ENCODE measurements around the gene ARHGAP28.

ARHGAP28 gene

DNA sequence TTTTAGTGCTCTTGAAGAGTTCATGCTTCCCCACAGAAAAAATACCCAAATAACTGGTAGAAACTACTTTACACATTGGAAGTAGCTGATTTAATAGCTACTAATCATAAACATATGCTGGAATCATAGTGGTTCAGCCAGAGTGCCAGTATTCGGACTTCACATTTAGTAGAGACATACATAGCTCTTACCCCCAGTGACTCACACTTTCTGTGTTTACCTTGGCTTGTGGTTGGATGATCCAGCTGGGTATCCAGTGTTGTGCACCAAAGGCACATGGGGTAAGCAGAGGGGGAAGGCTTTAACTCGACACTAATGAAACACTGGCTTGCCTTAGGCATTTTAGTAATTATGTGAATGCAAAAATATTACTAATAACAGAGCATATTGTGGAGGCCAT is 18.1 kb downstream of the ARHGAP28 start:
- POLR2A ChIA-PET, result no interaction called here
- CTCF ChIA-PET, result no interaction called here
- DNase-seq (ENCODE audit: extremely low spot score), result no peak
- TF ChIP-seq, protein P1, sequence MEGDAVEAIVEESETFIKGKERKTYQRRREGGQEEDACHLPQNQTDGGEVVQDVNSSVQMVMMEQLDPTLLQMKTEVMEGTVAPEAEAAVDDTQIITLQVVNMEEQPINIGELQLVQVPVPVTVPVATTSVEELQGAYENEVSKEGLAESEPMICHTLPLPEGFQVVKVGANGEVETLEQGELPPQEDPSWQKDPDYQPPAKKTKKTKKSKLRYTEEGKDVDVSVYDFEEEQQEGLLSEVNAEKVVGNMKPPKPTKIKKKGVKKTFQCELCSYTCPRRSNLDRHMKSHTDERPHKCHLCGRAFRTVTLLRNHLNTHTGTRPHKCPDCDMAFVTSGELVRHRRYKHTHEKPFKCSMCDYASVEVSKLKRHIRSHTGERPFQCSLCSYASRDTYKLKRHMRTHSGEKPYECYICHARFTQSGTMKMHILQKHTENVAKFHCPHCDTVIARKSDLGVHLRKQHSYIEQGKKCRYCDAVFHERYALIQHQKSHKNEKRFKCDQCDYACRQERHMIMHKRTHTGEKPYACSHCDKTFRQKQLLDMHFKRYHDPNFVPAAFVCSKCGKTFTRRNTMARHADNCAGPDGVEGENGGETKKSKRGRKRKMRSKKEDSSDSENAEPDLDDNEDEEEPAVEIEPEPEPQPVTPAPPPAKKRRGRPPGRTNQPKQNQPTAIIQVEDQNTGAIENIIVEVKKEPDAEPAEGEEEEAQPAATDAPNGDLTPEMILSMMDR (IDR thresholded peaks at IDR 0.05; ENCODE audit: control extremely low read depth, extremely low read depth, low read depth, missing control alignments), result no peak

DNA sequence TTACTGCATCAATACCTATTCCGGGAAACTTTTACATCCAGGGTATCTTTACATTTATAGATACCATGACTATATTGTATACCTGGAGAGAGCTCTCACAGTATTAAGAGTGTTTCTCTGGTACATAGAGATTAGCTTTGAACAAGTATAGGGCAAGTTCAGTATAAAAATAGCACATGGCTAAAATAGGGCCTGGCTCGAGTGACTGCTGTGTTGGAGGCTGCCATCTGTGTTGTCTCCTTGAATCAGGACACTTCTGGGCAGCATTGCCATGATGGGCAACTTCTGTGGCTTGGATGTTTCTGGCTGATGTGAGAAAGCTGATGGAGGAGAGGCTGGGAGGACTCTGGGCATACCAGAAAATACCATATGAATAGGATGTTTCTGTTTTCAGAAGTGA is 18.7 kb downstream of the ARHGAP28 start:
- TF ChIP-seq, protein P1 (IDR thresholded peaks at IDR 0.05; ENCODE audit: control extremely low read depth, extremely low read depth, low read depth, missing control alignments), result no peak
- DNase-seq (ENCODE audit: extremely low spot score), result no peak
- POLR2A ChIA-PET, result no interaction called here
- CTCF ChIA-PET, result no interaction called here

DNA sequence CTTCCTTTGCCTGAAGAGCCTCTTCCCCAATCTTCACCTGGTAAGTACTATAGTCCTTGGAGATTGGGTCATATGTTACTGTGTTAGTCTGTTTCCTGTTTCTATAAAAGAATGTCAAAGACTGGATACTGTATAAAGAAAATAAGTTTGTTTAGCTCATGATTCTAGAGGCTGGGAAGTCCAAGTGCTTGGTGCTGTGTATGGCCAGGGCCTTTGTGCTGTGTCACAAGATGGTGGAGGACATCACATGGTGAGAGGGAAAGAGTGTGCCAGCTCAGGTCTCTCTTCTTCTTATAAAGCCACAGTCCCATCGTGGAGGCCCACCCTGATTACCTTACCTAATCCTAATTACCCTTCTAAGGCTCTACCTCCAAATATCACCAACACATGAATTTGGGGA is 20.9 kb downstream of the ARHGAP28 start:
- CTCF ChIA-PET, result interaction anchor here (1.0 kb wide), 1 partner anchor 69 kb away, joined by 3 read pairs; no protein-coding TSS in a partner anchor
- DNase-seq (ENCODE audit: extremely low spot score), result no peak
- TF ChIP-seq, protein P1 (IDR thresholded peaks at IDR 0.05; ENCODE audit: control extremely low read depth, extremely low read depth, low read depth, missing control alignments), result no peak
- POLR2A ChIA-PET, result no interaction called here

DNA sequence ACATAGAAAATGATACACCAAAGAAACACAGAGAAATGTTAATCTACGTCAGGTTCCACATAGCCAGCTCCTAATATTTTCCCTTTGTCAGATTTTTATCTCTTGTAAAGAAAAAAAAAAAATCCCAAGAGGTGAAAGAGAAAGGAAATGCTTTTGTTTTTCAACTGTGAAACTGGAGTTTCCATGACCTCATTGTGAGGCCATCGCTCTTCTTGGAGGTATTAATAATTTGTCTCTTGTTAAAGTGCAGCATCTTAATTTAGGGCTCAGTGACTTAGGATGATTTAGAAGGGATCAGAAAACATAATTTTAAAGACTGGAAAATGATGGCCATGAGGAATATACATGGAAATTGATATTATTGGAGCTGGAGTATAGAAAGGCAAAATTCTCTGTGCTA is 21.7 kb downstream of the ARHGAP28 start:
- CTCF ChIA-PET, result no interaction called here
- POLR2A ChIA-PET, result no interaction called here
- TF ChIP-seq, protein P1 (IDR thresholded peaks at IDR 0.05; ENCODE audit: control extremely low read depth, extremely low read depth, low read depth, missing control alignments), result no peak
- DNase-seq (ENCODE audit: extremely low spot score), result no peak

DNA sequence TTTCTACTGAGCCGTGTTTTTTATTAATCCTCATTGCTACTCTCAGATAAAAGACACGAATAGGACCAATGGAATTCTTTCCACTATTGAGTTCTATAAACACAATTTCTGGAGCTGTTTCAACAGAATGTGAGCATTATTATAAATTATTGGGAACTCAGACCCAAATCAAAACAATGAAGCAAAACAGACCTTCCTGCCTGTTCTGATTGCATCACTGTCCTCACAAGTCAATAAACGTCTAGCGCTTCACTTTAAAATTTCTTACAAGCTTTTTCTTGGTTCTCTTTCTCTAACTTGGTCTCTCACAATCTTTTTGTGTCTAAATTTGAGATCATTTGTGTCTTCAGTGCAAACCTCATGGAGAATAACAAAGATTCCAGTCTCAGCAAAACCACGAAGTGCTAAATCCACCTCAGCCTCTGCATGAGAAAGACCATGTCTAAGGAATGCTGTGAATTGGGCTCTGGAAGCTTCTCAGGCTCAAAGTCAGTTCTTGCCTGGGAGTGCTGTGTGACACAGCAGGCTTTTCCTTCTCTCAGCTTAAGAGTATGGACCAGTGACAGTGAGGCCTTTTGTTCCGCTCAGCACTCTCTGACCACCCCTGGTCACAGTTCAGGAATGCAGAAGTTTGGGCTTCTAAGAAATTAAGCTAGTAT is 22.8 kb downstream of the ARHGAP28 start:
- no peak for DNase-seq (ENCODE audit: extremely low spot score)
- TF ChIP-seq, protein P1 (IDR thresholded peaks at IDR 0.05; ENCODE audit: control extremely low read depth, extremely low read depth, low read depth, missing control alignments), result no peak
- CTCF ChIA-PET, result no interaction called here
- POLR2A ChIA-PET, result no interaction called here

DNA sequence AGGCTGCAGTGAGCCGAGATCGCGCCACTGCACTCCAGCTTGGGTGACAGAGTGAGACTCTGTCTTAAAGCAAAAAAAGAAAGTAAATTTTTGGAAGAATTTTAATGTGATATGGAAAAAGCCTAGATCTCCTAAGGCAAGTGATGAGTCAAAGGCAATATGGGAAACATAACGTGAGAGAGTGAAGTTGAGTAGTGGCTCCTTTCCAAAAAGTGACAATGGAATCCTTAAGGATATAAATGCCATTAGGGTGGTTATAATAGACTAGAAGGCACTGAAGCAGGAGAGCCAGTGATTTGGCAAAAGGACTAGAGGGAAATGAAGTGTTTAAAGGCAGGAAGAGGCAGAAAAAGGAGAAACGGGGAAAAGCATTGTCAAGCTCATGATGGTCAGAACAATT is 25.6 kb downstream of the ARHGAP28 start:
- TF ChIP-seq, protein P1 (IDR thresholded peaks at IDR 0.05; ENCODE audit: control extremely low read depth, extremely low read depth, low read depth, missing control alignments), result no peak
- ChIA-PET POLR2A (no interaction called here), CTCF (no interaction called here)
- DNase-seq (ENCODE audit: extremely low spot score), result no peak

All from GM10248 (cell line).